ENCODE data around the gene KCNT2. TPM values are rescaled to one million over a fixed set of nuclear protein-coding genes. Genes with fewer than 3 reads are reported as not detected.

The KCNT2 gene
- total and polyA plus RNA-seq, 10 of the 15 experiments (the other 5 are each of a cell fraction or from before 2014, with no cell fraction given), result not detected

DNA sequence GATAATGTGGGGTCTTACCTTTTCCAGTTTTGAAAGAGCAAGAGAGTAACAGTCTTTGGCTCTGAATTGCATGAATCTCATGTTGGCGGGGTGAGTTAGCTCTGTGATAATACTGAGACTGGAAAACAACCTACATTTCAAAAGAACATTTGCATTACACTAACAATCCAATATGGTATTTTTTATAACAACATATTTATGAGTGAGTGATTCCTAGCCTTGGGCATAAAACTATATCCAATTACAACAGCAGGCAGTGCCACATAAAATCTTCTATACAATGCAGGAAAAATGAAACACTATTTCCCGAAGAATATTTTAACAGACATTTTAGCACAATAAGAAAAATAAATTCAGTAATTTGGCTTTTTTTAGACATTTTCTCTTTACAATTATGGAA is 303.0 kb downstream of the KCNT2 start:
- SMC1A ChIA-PET (ENCODE audit: uncharacterized antibody, unreplicated experiment), result interaction anchor here (2.2 kb wide), 1 partner anchor 156 kb away, joined by 12 read pairs; no protein-coding TSS in a partner anchor
- intact Hi-C loops (cut with micrococcal nuclease; ENCODE audit: unreplicated experiment), result no loop called here
- no peak for FAIRE-seq

More for the DNA sequence above, 303.0 kb downstream of the KCNT2 start:
- Histone ChIP-seq H3K4me2 (ENCODE audit: control insufficient read depth, insufficient read depth) (no peak overlapping the region), H3K79me2 (ENCODE audit: control insufficient read depth, insufficient read depth, low read length) (no peaks in the 10 kb centered on the region), H3K4me3 (no peak overlapping the region), H2AFZ (ENCODE audit: control insufficient read depth, low read depth, low read length) (no peak overlapping the region), H3K9ac (ENCODE audit: control insufficient read depth, insufficient read depth, low read length) (no peak overlapping the region), H3K36me3 (ENCODE audit: control insufficient read depth in 2 of 2, insufficient read depth in 2 of 2, low read length in 1 of 2) (no peaks in the 10 kb centered on the region), H3K4me1 (ENCODE audit: control insufficient read depth, insufficient read depth, low read length) (no peaks in the 10 kb centered on the region), H3K27me3 (replicated peaks in 1 of 2; ENCODE audit: control insufficient read depth in 2 of 2, insufficient read depth in 2 of 2, low read length in 1 of 2) (no peaks in the 10 kb centered on the region), H3K27ac (ENCODE audit: control insufficient read depth, insufficient read depth) (no peak overlapping the region), H3K9me3 (replicated peaks; ENCODE audit: control insufficient read depth, insufficient read depth, low read length) (no peaks in the 10 kb centered on the region), H4K20me1 (ENCODE audit: control insufficient read depth, insufficient read depth) (no peaks in the 10 kb centered on the region)
- DNase-seq (ENCODE audit: low read depth, low spot score) (no peak), ATAC-seq (no peak)
- in situ Hi-C loops (cut with MboI), result loop anchor here (25.0 kb wide), 1 partner anchor 357 kb away; the partner anchor contains the start of gene CFH
- TF ChIP-seq SP1 (IDR thresholded peaks at IDR 0.05; ENCODE audit: low read depth, low read length) (no peak), BACH1 (IDR thresholded peaks at IDR 0.05; ENCODE audit: borderline replicate concordance) (no peak), YBX1 (IDR thresholded peaks at IDR 0.05) (no peak)
- TF ChIP-seq, protein P1, sequence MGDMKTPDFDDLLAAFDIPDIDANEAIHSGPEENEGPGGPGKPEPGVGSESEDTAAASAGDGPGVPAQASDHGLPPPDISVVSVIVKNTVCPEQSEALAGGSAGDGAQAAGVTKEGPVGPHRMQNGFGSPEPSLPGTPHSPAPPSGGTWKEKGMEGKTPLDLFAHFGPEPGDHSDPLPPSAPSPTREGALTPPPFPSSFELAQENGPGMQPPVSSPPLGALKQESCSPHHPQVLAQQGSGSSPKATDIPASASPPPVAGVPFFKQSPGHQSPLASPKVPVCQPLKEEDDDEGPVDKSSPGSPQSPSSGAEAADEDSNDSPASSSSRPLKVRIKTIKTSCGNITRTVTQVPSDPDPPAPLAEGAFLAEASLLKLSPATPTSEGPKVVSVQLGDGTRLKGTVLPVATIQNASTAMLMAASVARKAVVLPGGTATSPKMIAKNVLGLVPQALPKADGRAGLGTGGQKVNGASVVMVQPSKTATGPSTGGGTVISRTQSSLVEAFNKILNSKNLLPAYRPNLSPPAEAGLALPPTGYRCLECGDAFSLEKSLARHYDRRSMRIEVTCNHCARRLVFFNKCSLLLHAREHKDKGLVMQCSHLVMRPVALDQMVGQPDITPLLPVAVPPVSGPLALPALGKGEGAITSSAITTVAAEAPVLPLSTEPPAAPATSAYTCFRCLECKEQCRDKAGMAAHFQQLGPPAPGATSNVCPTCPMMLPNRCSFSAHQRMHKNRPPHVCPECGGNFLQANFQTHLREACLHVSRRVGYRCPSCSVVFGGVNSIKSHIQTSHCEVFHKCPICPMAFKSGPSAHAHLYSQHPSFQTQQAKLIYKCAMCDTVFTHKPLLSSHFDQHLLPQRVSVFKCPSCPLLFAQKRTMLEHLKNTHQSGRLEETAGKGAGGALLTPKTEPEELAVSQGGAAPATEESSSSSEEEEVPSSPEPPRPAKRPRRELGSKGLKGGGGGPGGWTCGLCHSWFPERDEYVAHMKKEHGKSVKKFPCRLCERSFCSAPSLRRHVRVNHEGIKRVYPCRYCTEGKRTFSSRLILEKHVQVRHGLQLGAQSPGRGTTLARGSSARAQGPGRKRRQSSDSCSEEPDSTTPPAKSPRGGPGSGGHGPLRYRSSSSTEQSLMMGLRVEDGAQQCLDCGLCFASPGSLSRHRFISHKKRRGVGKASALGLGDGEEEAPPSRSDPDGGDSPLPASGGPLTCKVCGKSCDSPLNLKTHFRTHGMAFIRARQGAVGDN (IDR thresholded peaks at IDR 0.05), result no peak
- BruUV-seq (replicated peaks), result no TSS peak
- POLR2A ChIA-PET, result no interaction called here
- WGBS (ENCODE audit: insufficient coverage, insufficient replicate concordance, low lambda C conversion rate, missing lambda C conversion rate), result 54% methylated on average over 2 of the region's 2 CpGs
- CTCF ChIA-PET, result interaction anchor here (2.8 kb wide), 1 partner anchor 157 kb away, joined by 14 read pairs; no protein-coding TSS in a partner anchor
- RAD21 ChIA-PET (ENCODE audit: unreplicated experiment), result interaction anchor here (1.2 kb wide), 1 partner anchor 155 kb away, joined by 4 read pairs; no protein-coding TSS in a partner anchor

Measured in GM12878 (cell line).